ENCODE results near the gene VPS37C. TPM values are rescaled to one million over a fixed set of nuclear protein-coding genes. Genes with fewer than 3 reads are reported as not detected.
"Not testable (repeated sequence)": the region's sequence is repeated elsewhere in the genome, so short reads cannot be mapped to it uniquely, and the experiment has no call there.

The VPS37C gene
- total and polyA plus RNA-seq, 7 experiments from 2014 or later = 0.31 to 12.0 (median 7.9) TPM

DNA sequence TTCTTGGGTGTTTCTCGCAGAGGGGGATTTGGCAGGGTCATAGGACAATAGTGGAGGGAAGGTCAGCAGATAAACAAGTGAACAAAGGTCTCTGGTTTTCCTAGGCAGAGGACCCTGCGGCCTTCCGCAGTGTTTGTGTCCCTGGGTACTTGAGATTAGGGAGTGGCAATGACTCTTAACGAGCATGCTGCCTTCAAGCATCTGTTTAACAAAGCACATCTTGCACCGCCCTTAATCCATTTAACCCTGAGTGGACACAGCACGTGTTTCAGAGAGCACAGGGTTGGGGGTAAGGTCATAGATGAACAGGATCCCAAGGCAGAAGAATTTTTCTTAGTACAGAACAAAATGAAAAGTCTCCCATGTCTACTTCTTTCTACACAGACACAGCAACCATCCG is 4.6 kb upstream of the VPS37C start:
- ATAC-seq; H3K36me3 ChIP-seq (ENCODE audit: control insufficient read depth in 2 of 3, insufficient read depth in 3 of 3, low read length in 3 of 3); H3K9me3 ChIP-seq (ENCODE audit: control insufficient read depth in 2 of 3, low read length in 3 of 3); DNase-seq; CTCF ChIA-PET; H3K27me3 Mint-ChIP-seq; H3K36me3 Mint-ChIP-seq; H3K4me3 Mint-ChIP-seq; H3K27ac ChIP-seq (ENCODE audit: low read depth, low read length); intact Hi-C loops (cut with micrococcal nuclease); POLR2A ChIA-PET; H3K27ac Mint-ChIP-seq; H3K9me3 Mint-ChIP-seq; H3K27me3 ChIP-seq (ENCODE audit: control insufficient read depth in 2 of 2, insufficient read depth in 2 of 2, low read length in 2 of 2); H3K4me3 ChIP-seq (ENCODE audit: low read length); H3K4me1 ChIP-seq (ENCODE audit: control insufficient read depth in 2 of 2, insufficient read depth in 2 of 2, low read length in 2 of 2): not testable (repeated sequence)
- H3K4me1 Mint-ChIP-seq = peaks cover 10 to 42% (median 30%) of the 10 kb centered on the region in 7 donors

DNA sequence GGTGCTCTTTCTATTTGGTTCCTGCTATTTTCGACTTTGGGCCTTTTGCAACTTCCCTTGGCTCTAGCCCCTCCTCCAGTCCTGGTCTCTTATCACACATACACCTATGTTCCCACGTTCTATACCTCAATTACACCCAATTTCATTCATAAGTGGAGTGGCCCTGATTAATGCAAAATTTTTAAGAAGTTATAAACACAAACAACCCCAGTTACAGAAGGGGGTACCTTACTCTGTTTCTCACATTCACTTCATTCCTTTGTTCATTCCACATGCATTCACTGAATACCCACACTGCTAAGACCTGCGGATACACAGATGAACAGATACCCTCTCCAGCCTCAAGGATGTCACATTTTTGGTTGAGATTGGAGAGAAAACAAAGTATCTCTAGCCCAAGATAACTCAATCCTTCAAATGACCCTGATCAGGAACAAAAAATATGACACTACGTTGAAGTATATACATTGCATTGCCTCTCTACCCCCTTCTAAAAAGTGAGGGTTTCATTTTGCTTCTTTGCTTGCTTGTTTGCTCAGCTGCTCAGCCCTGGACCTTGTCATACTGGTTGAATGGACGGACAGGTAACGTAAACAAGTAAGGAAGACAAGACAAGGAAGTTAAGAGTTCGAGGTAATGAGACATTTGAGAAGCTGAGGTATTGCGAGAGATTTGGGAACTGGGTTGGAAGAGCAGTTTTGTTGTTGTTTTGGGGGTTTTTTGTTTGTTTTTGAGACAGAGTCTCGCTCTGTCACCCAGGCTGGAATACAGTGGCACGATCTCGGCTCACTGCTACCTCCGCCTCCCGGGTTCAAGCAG is 3.6 kb upstream of the VPS37C start:
- no peak overlapping the region for H3K27ac ChIP-seq (ENCODE audit: low read depth, low read length)
- CTCF ChIA-PET = no interaction called here
- Mint-ChIP-seq H3K27ac (peak overlapping the region in 5 of 9 donors; percentile 24 to 86 (median 38)), H3K4me1 (peaks cover 17 to 51% (median 39%) of the 10 kb centered on the region in 7 donors), H3K36me3 (peaks cover 0 to 5% (median 0%) of the 10 kb centered on the region in 5 donors), H3K9me3 (peaks cover 0 to 4% (median 0%) of the 10 kb centered on the region in 11 donors), H3K27me3 (no peaks in the 10 kb centered on the region), H3K4me3 (peak overlapping the region in 3 of 10 donors; percentile 16 to 33 (median 28))
- ATAC-seq (no peak), DNase-seq (no peak)
- no peaks in the 10 kb centered on the region for H3K36me3 ChIP-seq (ENCODE audit: control insufficient read depth in 2 of 3, insufficient read depth in 3 of 3, low read length in 3 of 3)
- H3K27me3 ChIP-seq (ENCODE audit: control insufficient read depth in 2 of 2, insufficient read depth in 2 of 2, low read length in 2 of 2) = no peaks in the 10 kb centered on the region
- peaks cover 7 to 17% of the 10 kb centered on the region in 2 donors for H3K4me1 ChIP-seq (ENCODE audit: control insufficient read depth in 2 of 2, insufficient read depth in 2 of 2, low read length in 2 of 2)
- intact Hi-C loops (cut with micrococcal nuclease) = loop anchor here (5.0 kb wide), 3 partner anchors 178 to 802 kb away; partner anchors contain the start of genes CPSF7 (in 2 of the 2) and FTH1 (in 1 of the 2)
- POLR2A ChIA-PET = no interaction called here
- H3K4me3 ChIP-seq (ENCODE audit: low read length) = no peak overlapping the region
- H3K9me3 ChIP-seq (ENCODE audit: control insufficient read depth in 2 of 3, low read length in 3 of 3) = no peaks in the 10 kb centered on the region

DNA sequence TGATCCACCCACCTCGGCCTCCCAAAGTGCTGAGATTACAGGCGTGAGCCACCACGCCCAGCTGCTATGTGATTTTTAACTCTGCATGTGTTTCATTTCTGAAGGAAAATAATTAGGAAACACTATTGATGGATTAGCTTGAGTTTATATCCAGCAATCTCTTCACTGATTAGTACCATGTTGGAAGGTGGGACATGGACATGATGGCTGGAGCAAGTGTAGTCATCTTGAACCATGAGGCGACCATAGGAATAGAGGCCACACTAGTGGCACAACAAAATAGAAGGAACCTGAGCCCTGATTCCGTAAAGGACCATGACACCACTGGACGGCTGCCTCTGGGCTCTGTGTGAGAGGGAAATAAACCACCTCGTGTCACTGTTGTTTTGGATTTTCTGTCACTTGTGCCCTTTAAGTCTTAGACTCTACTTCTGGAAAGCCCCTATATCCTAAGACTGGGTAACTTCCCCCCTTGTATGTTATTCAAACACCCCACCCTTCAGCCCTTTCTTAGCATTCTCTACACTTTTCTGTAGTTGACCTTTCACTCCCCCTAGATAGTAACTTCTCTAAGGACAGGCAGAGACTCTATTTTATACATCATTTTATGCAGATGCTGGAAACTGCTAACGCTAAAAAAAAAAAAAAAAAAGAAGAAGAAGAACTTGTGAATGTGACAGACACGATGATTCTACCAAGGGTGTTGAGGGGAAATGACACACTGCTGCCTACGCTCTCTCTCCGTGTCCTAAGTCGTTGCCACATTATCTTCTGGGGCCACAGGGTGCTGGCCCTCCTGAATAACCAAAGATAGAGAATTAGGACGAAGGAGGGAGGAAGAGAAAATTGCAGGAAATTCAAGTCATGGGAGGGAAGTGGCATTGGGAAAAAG is 2.7 kb upstream of the VPS37C start:
- peak overlapping the region in 4 of 10 donors; percentile 7 to 34 (median 30) for H3K4me3 Mint-ChIP-seq
- ChIA-PET POLR2A (no interaction called here), CTCF (no interaction called here)
- ATAC-seq = peak; percentile 20
- peaks cover 0 to 4% (median 0%) of the 10 kb centered on the region in 11 donors for H3K9me3 Mint-ChIP-seq
- Histone ChIP-seq H3K4me1 (ENCODE audit: control insufficient read depth in 2 of 2, insufficient read depth in 2 of 2, low read length in 2 of 2) (peaks cover 7 to 17% of the 10 kb centered on the region in 2 donors), H3K4me3 (ENCODE audit: low read length) (no peak overlapping the region), H3K36me3 (ENCODE audit: control insufficient read depth in 2 of 3, insufficient read depth in 3 of 3, low read length in 3 of 3) (no peaks in the 10 kb centered on the region), H3K27me3 (ENCODE audit: control insufficient read depth in 2 of 2, insufficient read depth in 2 of 2, low read length in 2 of 2) (no peaks in the 10 kb centered on the region), H3K9me3 (ENCODE audit: control insufficient read depth in 2 of 3, low read length in 3 of 3) (no peaks in the 10 kb centered on the region), H3K27ac (ENCODE audit: low read depth, low read length) (no peak overlapping the region)
- H3K27me3 Mint-ChIP-seq = no peaks in the 10 kb centered on the region
- intact Hi-C loops (cut with micrococcal nuclease) = loop anchor here (5.0 kb wide), 3 partner anchors 177 to 803 kb away; partner anchors contain the start of genes CPSF7 (in 2 of the 2) and FTH1 (in 1 of the 2)
- peaks cover 0 to 6% (median 0%) of the 10 kb centered on the region in 5 donors for H3K36me3 Mint-ChIP-seq
- DNase-seq = no peak
- H3K27ac Mint-ChIP-seq = peak overlapping the region in 6 of 9 donors; percentile 28 to 86 (median 46)
- H3K4me1 Mint-ChIP-seq = peaks cover 20 to 56% (median 43%) of the 10 kb centered on the region in 7 donors

DNA sequence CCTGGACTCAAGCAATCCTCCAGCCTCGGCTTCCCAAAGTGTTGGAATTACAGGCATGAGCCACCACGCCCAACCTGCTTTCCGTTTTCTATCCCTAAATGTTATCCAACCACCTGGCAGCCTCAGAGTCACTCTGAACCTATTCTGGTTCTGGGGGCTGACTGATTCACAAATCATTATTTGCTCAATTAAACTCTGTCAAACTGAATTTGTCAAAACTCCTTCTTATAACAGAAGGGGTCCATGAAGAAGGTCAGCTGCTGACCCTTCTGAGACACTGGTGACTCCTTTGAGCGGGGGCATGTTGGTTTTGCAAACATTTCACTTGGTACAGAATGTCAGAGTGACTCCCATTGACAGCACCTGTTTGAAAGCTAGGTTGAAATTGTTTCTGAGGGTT is 1.8 kb upstream of the VPS37C start:
- Mint-ChIP-seq H3K9me3 (peaks cover 0 to 4% (median 0%) of the 10 kb centered on the region in 11 donors), H3K4me1 (peaks cover 28 to 61% (median 48%) of the 10 kb centered on the region in 7 donors), H3K36me3 (peaks cover 0 to 4% (median 0%) of the 10 kb centered on the region in 5 donors), H3K4me3 (peak overlapping the region in 5 of 10 donors; percentile 18 to 93 (median 56)), H3K27ac (peak overlapping the region in 5 of 9 donors; percentile 2 to 89 (median 50)), H3K27me3 (no peaks in the 10 kb centered on the region)
- no peak overlapping the region for H3K27ac ChIP-seq (ENCODE audit: low read depth, low read length)
- H3K4me1 ChIP-seq (ENCODE audit: control insufficient read depth in 2 of 2, insufficient read depth in 2 of 2, low read length in 2 of 2) = peaks cover 7 to 14% of the 10 kb centered on the region in 2 donors
- H3K36me3 ChIP-seq (ENCODE audit: control insufficient read depth in 2 of 3, insufficient read depth in 3 of 3, low read length in 3 of 3) = no peaks in the 10 kb centered on the region
- intact Hi-C loops (cut with micrococcal nuclease) = loop anchor here (5.0 kb wide), 3 partner anchors 176 to 804 kb away; partner anchors contain the start of genes CPSF7 (in 2 of the 2) and FTH1 (in 1 of the 2)
- H3K9me3 ChIP-seq (ENCODE audit: control insufficient read depth in 2 of 3, low read length in 3 of 3) = no peaks in the 10 kb centered on the region
- no peak for ATAC-seq
- ChIA-PET POLR2A (no interaction called here), CTCF (interaction anchor here (0.6 kb wide), 1 partner anchor 13 kb away, joined by 3 read pairs; no protein-coding TSS in a partner anchor)
- H3K4me3 ChIP-seq (ENCODE audit: low read length) = no peak overlapping the region
- no peak for DNase-seq
- no peaks in the 10 kb centered on the region for H3K27me3 ChIP-seq (ENCODE audit: control insufficient read depth in 2 of 2, insufficient read depth in 2 of 2, low read length in 2 of 2)

DNA sequence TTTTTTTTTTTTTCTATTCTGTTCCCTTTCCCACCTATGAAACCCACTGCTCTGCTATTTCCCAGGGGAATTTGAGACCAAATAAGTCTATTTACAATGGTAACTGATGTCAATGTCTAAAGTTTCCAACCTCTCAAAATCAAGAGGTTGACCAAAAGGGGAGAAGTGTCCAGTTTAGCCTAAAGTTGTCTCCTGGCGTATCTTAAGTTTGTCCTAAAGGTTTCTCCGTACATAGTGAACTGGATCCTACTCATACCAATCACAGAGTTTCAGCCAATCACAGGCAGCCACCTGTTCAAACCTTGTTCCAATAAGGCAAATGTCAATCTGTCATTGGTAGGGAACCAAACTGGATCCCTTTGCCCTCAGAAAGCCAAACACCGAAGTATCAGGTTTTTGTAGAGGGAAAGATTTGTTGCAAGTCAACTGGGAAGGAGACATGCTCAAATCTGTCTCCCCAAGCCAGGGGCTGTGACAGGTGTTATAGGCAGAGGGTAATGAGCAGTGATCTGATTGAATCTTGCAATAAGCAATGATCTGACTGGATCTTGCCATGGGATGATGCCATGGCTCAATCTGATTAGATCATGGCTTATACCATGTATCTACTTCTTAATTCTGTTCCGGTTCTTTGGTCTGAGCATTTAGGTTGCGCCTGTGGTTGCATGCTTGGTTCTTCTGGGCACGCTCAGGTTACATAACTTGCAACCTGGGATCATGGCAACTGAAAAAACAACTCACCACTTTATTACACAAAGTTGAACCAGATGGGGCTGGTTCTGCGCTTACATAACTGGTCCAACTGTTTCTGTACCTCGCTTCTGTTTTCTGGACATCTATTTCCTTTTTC is 1.1 kb upstream of the VPS37C start:
- ATAC-seq (no peak), DNase-seq (peak in 4 of 9 donors; percentile 8 to 25 (median 14))
- H3K27me3 Mint-ChIP-seq = no peaks in the 10 kb centered on the region
- intact Hi-C loops (cut with micrococcal nuclease) = loop anchor here (5.0 kb wide), 3 partner anchors 175 to 805 kb away; partner anchors contain the start of genes CPSF7 (in 2 of the 2) and FTH1 (in 1 of the 2)
- Histone ChIP-seq H3K4me1 (ENCODE audit: control insufficient read depth in 2 of 2, insufficient read depth in 2 of 2, low read length in 2 of 2) (peaks cover 7 to 14% of the 10 kb centered on the region in 2 donors), H3K36me3 (ENCODE audit: control insufficient read depth in 2 of 3, insufficient read depth in 3 of 3, low read length in 3 of 3) (no peaks in the 10 kb centered on the region), H3K9me3 (ENCODE audit: control insufficient read depth in 2 of 3, low read length in 3 of 3) (no peaks in the 10 kb centered on the region), H3K27ac (ENCODE audit: low read depth, low read length) (peak overlapping the region; percentile 78), H3K4me3 (ENCODE audit: low read length) (peak overlapping the region; percentile 74), H3K27me3 (ENCODE audit: control insufficient read depth in 2 of 2, insufficient read depth in 2 of 2, low read length in 2 of 2) (no peaks in the 10 kb centered on the region)
- H3K9me3 Mint-ChIP-seq = peaks cover 0 to 4% (median 0%) of the 10 kb centered on the region in 11 donors
- peak overlapping the region; percentile 85 to 96 (median 90) for H3K4me3 Mint-ChIP-seq
- ChIA-PET CTCF (interaction anchor here (0.6 to 1.0 kb wide), 3 partner anchors 8 to 22 kb away, joined by 3 to 4 read pairs (median 3); no protein-coding TSS in a partner anchor), POLR2A (interaction anchor here (2.8 kb wide), 1 partner anchor 256 kb away, joined by 9 read pairs; the partner anchor contains the start of gene PRPF19)
- H3K27ac Mint-ChIP-seq = peak overlapping the region; percentile 84 to 96 (median 94)
- H3K36me3 Mint-ChIP-seq = peaks cover 0 to 7% (median 0%) of the 10 kb centered on the region in 5 donors
- peaks cover 30 to 63% (median 44%) of the 10 kb centered on the region in 7 donors for H3K4me1 Mint-ChIP-seq

Measured in naive thymus-derived CD4-positive, alpha-beta T cell (primary cell).